Spleen (tissue), 11 donors: ENCODE measurements around the gene KRTAP9-6. TPM values are rescaled to one million over a fixed set of nuclear protein-coding genes. Genes with fewer than 3 reads are reported as not detected.

Source experiments
- DNase-seq: peaks from one replicate; pipeline ENCODE4 v3.0.0-alpha.2; 2020
- H3K27ac ChIP-seq, 8 donors: fragments of 200-600 bp; sonication (generic) in 7 of 8; 1 replicate in 4 of 8; 2 replicates in 4 of 8; pipeline versions ENCODE4 v1.5.0 to v1.8.0; 2016 to 2021; ENCODE audit warnings: inconsistent platforms in 4 of 8, mild to moderate bottlenecking in 4 of 8, moderate library complexity in 1 of 8
- H3K27me3 ChIP-seq, 7 donors: fragments of 200-600 bp; sonication (generic) in 6 of 7; replicated peaks in 1 of 7; 1 replicate in 4 of 7; 2 replicates in 3 of 7; pipeline versions ENCODE4 v1.5.0 to v1.8.0; 2016 to 2021; ENCODE audit warnings: inconsistent platforms in 3 of 7, mild to moderate bottlenecking in 1 of 7
- H3K36me3 ChIP-seq, 6 donors: fragments of 200-600 bp; sonication (generic) in 5 of 6; 1 replicate in 4 of 6; 2 replicates in 2 of 6; pipeline versions ENCODE4 v1.5.0 to v1.8.0; 2016 to 2021; ENCODE audit warnings: inconsistent platforms in 2 of 6
- H3K4me1 ChIP-seq, 6 donors: fragments of 200-600 bp; sonication (generic) in 5 of 6; 1 replicate in 3 of 6; 2 replicates in 3 of 6; pipeline versions ENCODE4 v1.5.0 to v1.8.0; 2016 to 2021; ENCODE audit warnings: inconsistent platforms in 3 of 6
- H3K4me3 ChIP-seq, 8 donors: fragments of 200-600 bp; sonication (generic) in 7 of 8; 1 replicate in 4 of 8; 2 replicates in 4 of 8; pipeline versions ENCODE4 v1.5.0 to v1.8.0; 2016 to 2021; ENCODE audit warnings: inconsistent platforms in 4 of 8, mild to moderate bottlenecking in 4 of 8, moderate library complexity in 2 of 8
- H3K9me3 ChIP-seq, 8 donors: fragments of 200-600 bp; sonication (generic) in 7 of 8; 1 replicate in 4 of 8; 2 replicates in 4 of 8; pipeline versions ENCODE4 v1.5.0 to v1.8.0; 2016 to 2021; ENCODE audit warnings: inconsistent platforms in 4 of 8
- POLR2A ChIP-seq, 3 donors: fragments of 450-650 bp; IDR thresholded peaks; one replicate each; pipeline ENCODE4 v1.5.1; 2017; ENCODE audit warnings: antibody characterized with exemption in 3 of 3, mild to moderate bottlenecking in 1 of 3
- POLR2AphosphoS5 ChIP-seq, 3 donors: sonication (generic); formaldehyde crosslinking; IDR thresholded peaks; one replicate each; pipeline ENCODE4 v1.5.1; 2017; ENCODE audit warnings: antibody characterized with exemption in 3 of 3
- WGBS, 5 donors: extraction: QIAGEN DNeasy Blood & Tissue Kit in 3 of 5; methylation state at CpG; one replicate each; pipeline versions ENCODE4 v1.1.5 to v1.1.7; 2013 to 2018; 5-methylcytosine and 5-hydroxymethylcytosine counted together
- intact Hi-C: fragments of 100-400 bp; cut with DNase I; formaldehyde crosslinking; loops from one replicate; pipeline ENCODE4 v1.15.0; 2023; ENCODE audit warnings: low total_unique reads
- polyA plus RNA-seq, 3 donors: library from polyadenylated mRNA; stranded (reverse); fragments of 200-250 nt; gene quantifications; one replicate each; pipeline ENCODE4 v1.2.1, GENCODE V29; 2013
- small RNA-seq, 4 donors: library from RNA; depleted of rRNA; stranded (forward); fragments of <200 nt; gene quantifications; one replicate each; pipeline ENCODE3, GENCODE V24; 2016
- total RNA-seq, 7 donors: library from RNA; depleted of rRNA in 3 of 7; stranded (reverse); fragments of >200 nt in 3 of 7; fragmentation: NEBNext Ultra II Directional in 4 of 7; extraction: Animal tissue kit (Norgen Biotek cat#: 25700) in 4 of 7; gene quantifications; one replicate each; pipeline versions ENCODE4 v1.1.0 to v1.2.1, GENCODE V29; 2016 to 2021
- TF ChIP-seq, protein P1 (sequence below), 11 experiments: fragments of 200-600 bp in 7 of 11; fragments of 450-650 bp in 4 of 11; sonication (generic) in 4 of 11; IDR thresholded peaks in 8 of 11; conservative IDR thresholded peaks in 3 of 11; 1 replicate in 7 of 11; 2 replicates in 4 of 11; pipeline versions ENCODE4 v1.4.0 to v1.8.0; 2016 to 2021; ENCODE audit warnings: antibody characterized with exemption in 11 of 11, inconsistent platforms in 4 of 11, mild to moderate bottlenecking in 1 of 11
- donor health status: healthy with polysubstance abuse.
- donor health status: DM: no; HTN: no; CAD: no; lungs with moderate emphysema.
- donor health status: DM: no; HTN: no; CAD: no.
- donor health status: Bipolar disorder and iron deficiency.
- donor health status: healthy.
- donor health status: DM: no; HTN: no; CAD: no.
- donor health status: DM: yes; HTN: yes; CAD: no.

Gene KRTAP9-6
- total and polyA plus RNA-seq, 10 donors: not detected

DNA sequence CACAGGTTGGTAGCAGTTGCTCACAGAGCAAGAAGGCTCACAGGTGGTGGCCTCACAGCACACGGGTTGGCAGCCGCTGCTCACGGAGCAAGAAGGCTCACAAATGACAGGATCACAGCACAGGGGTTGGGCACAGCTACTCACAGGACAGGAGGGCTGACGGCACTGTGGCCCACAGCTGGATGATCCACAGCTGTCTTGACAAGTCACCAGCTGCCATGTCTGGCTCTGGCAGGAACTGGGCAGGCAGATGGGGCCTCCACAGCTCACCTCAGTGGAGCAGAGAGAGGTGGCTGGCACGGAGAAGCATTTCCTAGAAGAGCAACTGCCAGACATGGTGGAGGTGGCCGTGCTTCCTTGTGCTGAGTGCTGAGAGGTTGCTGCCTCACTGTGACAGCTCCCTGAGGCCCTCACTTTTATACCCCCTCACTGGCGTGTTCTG, 43.8 kb downstream of the KRTAP9-6 start, which contains the start of gene KRTAP16-1:
Gene KRTAP16-1 (minus strand): TSS at position 392 of the 442 bp plus-strand sequence. CDS start 56 bp downstream, at position 336.
- DNase-seq: peak; percentile 89
- H3K27ac ChIP-seq: peak within 1 kb of the TSS; percentile 72 to 91 (median 81)
- H3K36me3 ChIP-seq: no peaks in the 10 kb centered on the region
- TF ChIP-seq POLR2AphosphoS5 (IDR thresholded peaks at IDR 0.05) (no peak), POLR2A (IDR thresholded peaks at IDR 0.05) (no peak)
- TF ChIP-seq, protein P1, sequence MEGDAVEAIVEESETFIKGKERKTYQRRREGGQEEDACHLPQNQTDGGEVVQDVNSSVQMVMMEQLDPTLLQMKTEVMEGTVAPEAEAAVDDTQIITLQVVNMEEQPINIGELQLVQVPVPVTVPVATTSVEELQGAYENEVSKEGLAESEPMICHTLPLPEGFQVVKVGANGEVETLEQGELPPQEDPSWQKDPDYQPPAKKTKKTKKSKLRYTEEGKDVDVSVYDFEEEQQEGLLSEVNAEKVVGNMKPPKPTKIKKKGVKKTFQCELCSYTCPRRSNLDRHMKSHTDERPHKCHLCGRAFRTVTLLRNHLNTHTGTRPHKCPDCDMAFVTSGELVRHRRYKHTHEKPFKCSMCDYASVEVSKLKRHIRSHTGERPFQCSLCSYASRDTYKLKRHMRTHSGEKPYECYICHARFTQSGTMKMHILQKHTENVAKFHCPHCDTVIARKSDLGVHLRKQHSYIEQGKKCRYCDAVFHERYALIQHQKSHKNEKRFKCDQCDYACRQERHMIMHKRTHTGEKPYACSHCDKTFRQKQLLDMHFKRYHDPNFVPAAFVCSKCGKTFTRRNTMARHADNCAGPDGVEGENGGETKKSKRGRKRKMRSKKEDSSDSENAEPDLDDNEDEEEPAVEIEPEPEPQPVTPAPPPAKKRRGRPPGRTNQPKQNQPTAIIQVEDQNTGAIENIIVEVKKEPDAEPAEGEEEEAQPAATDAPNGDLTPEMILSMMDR (IDR thresholded peaks at IDR 0.05 in 8 of 11, conservative IDR thresholded peaks at IDR 0.05 in 3 of 11): no peak
- peaks cover 13 to 39% (median 27%) of the 10 kb centered on the region in 6 donors for H3K4me1 ChIP-seq
- H3K9me3 ChIP-seq: no peaks in the 10 kb centered on the region
- peak within 1 kb of the TSS in 3 of 8 donors; percentile 7 to 47 (median 17) for H3K4me3 ChIP-seq
- 25 to 36% (median 33%) methylated on average over 3 to 7 of the region's 7 CpGs for WGBS, 5 donors
- peaks cover 0 to under 1% (median 0%) of the 10 kb centered on the region in 7 donors for H3K27me3 ChIP-seq
- intact Hi-C loops: no loop called here

DNA sequence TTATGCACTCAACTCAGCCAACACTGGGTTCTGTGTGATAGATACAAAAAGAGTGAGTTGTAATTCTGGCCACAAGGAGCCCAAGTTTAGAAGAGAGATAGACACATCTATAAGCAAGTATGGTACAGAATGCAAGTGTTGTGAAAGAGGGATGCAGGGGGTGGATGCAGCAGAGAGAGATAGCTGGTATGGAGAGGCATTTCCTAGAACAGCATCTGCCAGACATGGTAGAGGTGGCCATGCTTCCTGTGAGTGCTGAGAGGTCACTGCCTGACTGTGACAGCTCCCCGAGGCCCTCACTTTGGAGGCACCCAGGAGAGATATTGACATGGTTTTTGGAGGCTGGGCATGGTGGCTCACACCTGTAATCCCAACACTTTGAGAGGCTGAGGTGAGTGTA, 45.9 kb downstream of the KRTAP9-6 start:
- Histone ChIP-seq H3K9me3 (no peaks in the 10 kb centered on the region), H3K27me3 (peaks cover 0 to 14% (median 0%) of the 10 kb centered on the region in 7 donors), H3K4me1 (peaks cover 13 to 39% (median 27%) of the 10 kb centered on the region in 6 donors), H3K4me3 (no peak overlapping the region), H3K36me3 (no peaks in the 10 kb centered on the region), H3K27ac (no peak overlapping the region)
- DNase-seq: no peak
- TF ChIP-seq, protein P1 (IDR thresholded peaks at IDR 0.05 in 8 of 11, conservative IDR thresholded peaks at IDR 0.05 in 3 of 11): no peak
- TF ChIP-seq POLR2A (IDR thresholded peaks at IDR 0.05) (no peak), POLR2AphosphoS5 (IDR thresholded peaks at IDR 0.05) (no peak)
- intact Hi-C loops: no loop called here
- WGBS, 5 donors: 64 to 86% (median 81%) methylated on average over 1 of the region's 1 CpG

DNA sequence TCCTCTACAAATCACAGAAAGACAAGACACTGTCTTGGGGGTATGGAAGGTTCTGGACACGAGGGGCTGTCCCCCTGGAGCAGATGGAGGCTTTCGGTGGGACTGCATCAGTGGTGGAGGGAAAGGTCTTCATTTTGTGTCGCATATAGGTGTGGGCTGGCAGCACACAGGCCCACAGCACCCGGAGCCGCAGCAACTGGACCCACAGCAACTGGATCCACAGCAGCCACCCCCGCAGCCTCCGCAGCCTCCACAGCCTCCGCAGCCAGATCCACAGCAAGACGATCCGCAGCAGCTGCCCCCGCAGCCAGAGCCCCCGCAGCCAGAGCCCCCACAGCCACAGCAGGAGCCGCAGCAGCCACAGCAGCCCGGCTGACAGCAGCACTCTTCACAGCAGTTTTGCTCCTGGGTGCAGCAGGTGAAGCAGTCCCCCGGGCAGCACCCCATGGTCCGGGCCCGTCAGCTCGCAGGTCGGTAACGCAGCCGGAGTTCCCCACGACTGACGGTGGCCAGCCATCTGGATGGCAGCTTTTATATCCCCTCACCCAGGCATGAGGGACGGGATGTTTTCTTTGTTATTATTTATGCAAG, 50.1 kb downstream of the KRTAP9-6 start, which contains the start of gene KRTAP17-1:
Gene KRTAP17-1 (minus strand): TSS at position 507 of the 591 bp plus-strand sequence. CDS start 60 bp downstream, at position 447.
- TF ChIP-seq, protein P1 (IDR thresholded peaks at IDR 0.05 in 8 of 11, conservative IDR thresholded peaks at IDR 0.05 in 3 of 11): no peak
- no peak for TF ChIP-seq POLR2A (IDR thresholded peaks at IDR 0.05)
- TF ChIP-seq POLR2AphosphoS5 (IDR thresholded peaks at IDR 0.05): no peak
- Histone ChIP-seq H3K9me3 (peaks cover 0 to 14% (median 11%) of the 10 kb centered on the region in 8 donors), H3K27ac (no peak within 1 kb of the TSS), H3K27me3 (peaks cover 0 to 14% (median 0%) of the 10 kb centered on the region in 7 donors), H3K36me3 (no peaks in the 10 kb centered on the region), H3K4me1 (peaks cover 0 to 3% (median 0%) of the 10 kb centered on the region in 6 donors), H3K4me3 (no peak within 1 kb of the TSS)
- intact Hi-C loops: no loop called here
- 84 to 91% (median 90%) methylated on average over 4 to 24 of the region's 24 CpGs for WGBS, 5 donors
- DNase-seq: no peak

Small RNAs within 50 kb of the gene (small RNA-seq; reads per million reads assigned to genes)
- 0 reads per million in 4 donors for gene KRTAP9-10P

Other genes starting within 250 kb of the KRTAP9-6 start
Only the 30 nearest of the 40 such genes appear.
- not detected for gene KRTAP2-4, start 199.5 kb upstream of the KRTAP9-6 start, total RNA-seq
- not detected for gene KRTAP2-4, start 199.5 kb upstream of the KRTAP9-6 start, polyA plus RNA-seq
- gene KRTAP4-7, start 181.2 kb upstream of the KRTAP9-6 start, total RNA-seq: not detected
- gene KRTAP4-7, start 181.2 kb upstream of the KRTAP9-6 start, polyA plus RNA-seq: not detected
- not detected for gene KRTAP4-8, start 167.2 kb upstream of the KRTAP9-6 start, total RNA-seq
- gene KRTAP4-8, start 167.2 kb upstream of the KRTAP9-6 start, polyA plus RNA-seq: not detected
- gene KRTAP4-16, start 163.2 kb upstream of the KRTAP9-6 start, total RNA-seq: not detected
- gene KRTAP4-16, start 163.2 kb upstream of the KRTAP9-6 start, polyA plus RNA-seq: not detected
- not detected for gene KRTAP4-9, start 160.0 kb upstream of the KRTAP9-6 start, total RNA-seq
- gene KRTAP4-9, start 160.0 kb upstream of the KRTAP9-6 start, polyA plus RNA-seq: not detected
- not detected for gene KRTAP4-11, start 147.0 kb upstream of the KRTAP9-6 start, total RNA-seq
- gene KRTAP4-11, start 147.0 kb upstream of the KRTAP9-6 start, polyA plus RNA-seq: not detected
- not detected for gene KRTAP4-12, start 141.2 kb upstream of the KRTAP9-6 start, total RNA-seq
- not detected for gene KRTAP4-12, start 141.2 kb upstream of the KRTAP9-6 start, polyA plus RNA-seq
- not detected for gene KRTAP4-6, start 124.8 kb upstream of the KRTAP9-6 start, total RNA-seq
- not detected for gene KRTAP4-6, start 124.8 kb upstream of the KRTAP9-6 start, polyA plus RNA-seq
- not detected for gene KRTAP4-5, start 115.6 kb upstream of the KRTAP9-6 start, total RNA-seq
- gene KRTAP4-5, start 115.6 kb upstream of the KRTAP9-6 start, polyA plus RNA-seq: not detected
- not detected for gene KRTAP4-4, start 104.6 kb upstream of the KRTAP9-6 start, total RNA-seq
- not detected for gene KRTAP4-4, start 104.6 kb upstream of the KRTAP9-6 start, polyA plus RNA-seq
- gene KRTAP4-3, start 97.2 kb upstream of the KRTAP9-6 start, total RNA-seq: not detected
- gene KRTAP4-3, start 97.2 kb upstream of the KRTAP9-6 start, polyA plus RNA-seq: not detected
- gene KRTAP4-2, start 87.2 kb upstream of the KRTAP9-6 start, total RNA-seq: not detected
- not detected for gene KRTAP4-2, start 87.2 kb upstream of the KRTAP9-6 start, polyA plus RNA-seq
- not detected for gene KRTAP4-1, start 80.5 kb upstream of the KRTAP9-6 start, total RNA-seq
- not detected for gene KRTAP4-1, start 80.5 kb upstream of the KRTAP9-6 start, polyA plus RNA-seq
- not detected for gene KRTAP9-1, start 75.5 kb upstream of the KRTAP9-6 start, total RNA-seq
- not detected for gene KRTAP9-1, start 75.5 kb upstream of the KRTAP9-6 start, polyA plus RNA-seq
- gene KRTAP9-2, start 38.7 kb upstream of the KRTAP9-6 start, total RNA-seq: not detected
- not detected for gene KRTAP9-2, start 38.7 kb upstream of the KRTAP9-6 start, polyA plus RNA-seq
- not detected for gene KRTAP9-3, start 32.9 kb upstream of the KRTAP9-6 start, total RNA-seq
- gene KRTAP9-3, start 32.9 kb upstream of the KRTAP9-6 start, polyA plus RNA-seq: not detected
- not detected for gene KRTAP9-8, start 27.4 kb upstream of the KRTAP9-6 start, total RNA-seq
- not detected for gene KRTAP9-8, start 27.4 kb upstream of the KRTAP9-6 start, polyA plus RNA-seq
- gene KRTAP9-4, start 15.7 kb upstream of the KRTAP9-6 start, total RNA-seq: not detected
- gene KRTAP9-4, start 15.7 kb upstream of the KRTAP9-6 start, polyA plus RNA-seq: not detected
- not detected for gene KRTAP9-9, start 10.0 kb upstream of the KRTAP9-6 start, total RNA-seq
- gene KRTAP9-9, start 10.0 kb upstream of the KRTAP9-6 start, polyA plus RNA-seq: not detected
- gene KRTAP9-7, start 10.3 kb downstream of the KRTAP9-6 start, total RNA-seq: not detected
- gene KRTAP9-7, start 10.3 kb downstream of the KRTAP9-6 start, polyA plus RNA-seq: not detected
- gene KRTAP29-1, start 37.5 kb downstream of the KRTAP9-6 start, total RNA-seq: not detected
- not detected for gene KRTAP29-1, start 37.5 kb downstream of the KRTAP9-6 start, polyA plus RNA-seq
- not detected for gene KRTAP16-1, start 43.9 kb downstream of the KRTAP9-6 start, total RNA-seq
- not detected for gene KRTAP16-1, start 43.9 kb downstream of the KRTAP9-6 start, polyA plus RNA-seq
- gene KRTAP17-1, start 50.3 kb downstream of the KRTAP9-6 start, total RNA-seq: not detected
- gene KRTAP17-1, start 50.3 kb downstream of the KRTAP9-6 start, polyA plus RNA-seq: not detected
- not detected for gene KRT33A, start 85.5 kb downstream of the KRTAP9-6 start, total RNA-seq
- not detected for gene KRT33A, start 85.5 kb downstream of the KRTAP9-6 start, polyA plus RNA-seq
- gene KRT33B, start 104.4 kb downstream of the KRTAP9-6 start, total RNA-seq: not detected
- not detected for gene KRT33B, start 104.4 kb downstream of the KRTAP9-6 start, polyA plus RNA-seq
- not detected for gene KRT34, start 116.9 kb downstream of the KRTAP9-6 start, total RNA-seq
- not detected for gene KRT34, start 116.9 kb downstream of the KRTAP9-6 start, polyA plus RNA-seq
- gene KRT31, start 132.2 kb downstream of the KRTAP9-6 start, total RNA-seq: not detected
- gene KRT31, start 132.2 kb downstream of the KRTAP9-6 start, polyA plus RNA-seq: not detected
- not detected for gene KRT37, start 159.2 kb downstream of the KRTAP9-6 start, total RNA-seq
- gene KRT37, start 159.2 kb downstream of the KRTAP9-6 start, polyA plus RNA-seq: not detected
- gene KRT38, start 175.6 kb downstream of the KRTAP9-6 start, total RNA-seq: under 1 TPM in 2 of 7 donors, not detected in 5; 0.26 to 0.39 TPM
- not detected for gene KRT38, start 175.6 kb downstream of the KRTAP9-6 start, polyA plus RNA-seq
- not detected for gene KRT32, start 202.0 kb downstream of the KRTAP9-6 start, total RNA-seq
- not detected for gene KRT32, start 202.0 kb downstream of the KRTAP9-6 start, polyA plus RNA-seq